Activated naive CD8-positive, alpha-beta T cell treated with anti-CD3 and anti-CD28 coated beads for 36 hours (primary cell): ENCODE measurements around the gene ANO10. TPM values are rescaled to one million over a fixed set of nuclear protein-coding genes. Genes with fewer than 3 reads are reported as not detected.
"Not testable (repeated sequence)": the region's sequence is repeated elsewhere in the genome, so short reads cannot be mapped to it uniquely, and the experiment has no call there.

Experiments used
- DNase-seq: peaks from one replicate; pipeline ENCODE4 v3.0.0; 2021
- H3K27ac Mint-ChIP-seq: one replicate; pipeline ENCODE4 v1.8.0; 2022; ENCODE audit warnings: mild to moderate bottlenecking, moderate library complexity, mixed read lengths
- H3K27me3 Mint-ChIP-seq: one replicate; pipeline ENCODE4 v1.8.0; 2022; ENCODE audit warnings: mild to moderate bottlenecking, mixed read lengths
- H3K36me3 Mint-ChIP-seq: one replicate; pipeline ENCODE4 v1.8.0; 2021; ENCODE audit warnings: mild to moderate bottlenecking, mixed read lengths
- H3K4me1 Mint-ChIP-seq: one replicate; pipeline ENCODE4 v1.8.0; 2021; ENCODE audit warnings: mixed read lengths
- H3K4me3 Mint-ChIP-seq: one replicate; pipeline ENCODE4 v1.8.0; 2022; ENCODE audit warnings: mild to moderate bottlenecking, moderate library complexity, mixed read lengths
- H3K9me3 Mint-ChIP-seq: one replicate; pipeline ENCODE4 v1.8.0; 2022; ENCODE audit warnings: mixed read lengths
- total RNA-seq, 2 experiments: library from RNA; stranded (reverse); gene quantifications; one replicate each; pipeline ENCODE4 v1.2.3, GENCODE V29; 2021

The ANO10 gene
- total RNA-seq, 2 experiments from 2014 or later, result 7.5 to 10.1 TPM

DNA sequence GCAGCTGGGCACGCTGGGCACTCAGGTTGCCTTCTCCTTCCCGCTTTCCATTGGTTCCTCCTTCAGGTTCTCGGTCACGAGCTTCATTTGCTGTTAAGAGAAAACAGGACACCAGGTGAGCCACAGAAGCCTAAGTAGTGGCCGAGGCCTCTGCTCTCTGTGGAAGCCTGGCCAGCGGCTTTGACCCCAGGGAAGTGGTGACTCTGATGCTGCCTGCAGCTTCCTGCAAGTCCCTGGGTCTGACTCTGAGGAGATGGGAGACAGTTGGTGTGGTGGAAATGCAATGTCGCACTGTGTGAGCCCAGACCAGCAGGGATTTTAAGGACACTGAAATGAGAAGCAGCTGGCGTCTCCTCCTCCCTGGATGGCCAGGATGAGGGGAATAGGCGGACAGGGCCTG, 254.9 kb downstream of the ANO10 start:
- Mint-ChIP-seq H3K27ac (no peak overlapping the region), H3K9me3 (no peaks in the 10 kb centered on the region), H3K4me1 (peaks cover 9% of the 10 kb centered on the region), H3K27me3 (no peaks in the 10 kb centered on the region), H3K36me3 (no peaks in the 10 kb centered on the region), H3K4me3 (no peak overlapping the region)
- DNase-seq, result no peak

DNA sequence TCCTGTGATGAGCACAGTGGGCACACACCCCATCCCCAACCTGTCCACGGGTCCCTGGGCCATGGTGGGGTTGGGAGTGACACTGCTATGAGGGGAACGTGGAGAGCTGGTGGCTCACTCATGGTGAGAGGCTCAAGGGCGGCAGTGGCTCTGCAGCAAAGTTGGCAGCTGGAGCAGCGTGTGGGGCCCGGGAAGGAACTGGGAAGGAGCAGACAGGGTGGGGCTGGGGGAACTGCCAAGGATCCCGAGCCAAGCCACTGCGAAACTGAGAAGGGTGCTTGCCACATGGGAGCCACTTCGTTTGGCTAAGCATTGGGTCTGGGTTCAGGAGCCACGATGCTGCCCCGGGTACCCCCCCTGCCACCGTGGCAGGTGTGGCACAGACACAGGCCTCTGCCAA, 255.3 kb downstream of the ANO10 start:
- Mint-ChIP-seq H3K27me3 (no peaks in the 10 kb centered on the region), H3K36me3 (no peaks in the 10 kb centered on the region), H3K4me1 (peaks cover 9% of the 10 kb centered on the region), H3K4me3 (no peak overlapping the region), H3K9me3 (no peaks in the 10 kb centered on the region), H3K27ac (no peak overlapping the region)
- DNase-seq, result no peak

DNA sequence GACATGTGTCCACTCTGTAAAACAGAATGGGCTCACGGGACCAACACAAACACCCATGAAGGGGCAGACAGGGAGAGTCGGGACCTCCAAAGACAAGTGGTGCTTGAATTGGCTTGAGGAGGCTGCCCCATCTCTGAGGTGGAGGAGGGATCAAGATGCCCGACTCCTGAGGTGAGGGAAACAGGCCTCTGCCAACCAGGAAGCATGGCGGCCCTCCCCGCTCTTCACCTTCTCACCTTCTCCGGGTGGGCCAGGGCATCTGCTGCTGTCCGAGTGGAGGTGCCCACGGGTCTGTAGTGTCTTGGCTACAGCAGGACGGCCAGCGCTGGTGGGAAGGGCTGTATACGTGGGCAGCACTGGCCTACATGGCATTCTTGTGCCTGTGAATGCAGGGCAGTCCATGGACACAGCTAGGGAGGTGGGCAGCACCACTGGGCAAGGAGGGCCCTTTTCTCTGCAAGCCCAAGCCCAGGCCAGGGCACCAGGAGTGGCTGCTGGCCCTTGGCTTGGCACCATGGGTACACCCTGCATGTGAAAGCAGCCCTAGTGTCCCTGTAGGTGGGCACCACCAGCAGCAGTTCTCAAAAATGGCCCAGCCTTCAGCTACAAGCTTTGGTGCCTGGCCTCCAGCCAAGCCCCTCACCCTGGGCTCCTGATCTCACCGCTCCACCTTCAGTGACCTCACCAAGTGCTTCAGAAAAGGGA, 256.1 kb downstream of the ANO10 start:
- Mint-ChIP-seq H3K36me3 (no peaks in the 10 kb centered on the region), H3K27ac (no peak overlapping the region), H3K4me1 (peaks cover 8% of the 10 kb centered on the region), H3K27me3 (no peaks in the 10 kb centered on the region), H3K4me3 (no peak overlapping the region), H3K9me3 (no peaks in the 10 kb centered on the region)
- DNase-seq, result no peak

GRCh38 chr3:43364926-43365325, 256.9 kb downstream of the ANO10 start:
- H3K36me3 Mint-ChIP-seq, result no peaks in the 10 kb centered on the region
- peaks cover 7% of the 10 kb centered on the region for H3K4me1 Mint-ChIP-seq
- no peaks in the 10 kb centered on the region for H3K9me3 Mint-ChIP-seq
- no peaks in the 10 kb centered on the region for H3K27me3 Mint-ChIP-seq
- H3K4me3 Mint-ChIP-seq, result no peak overlapping the region
- H3K27ac Mint-ChIP-seq, result no peak overlapping the region
- DNase-seq, result no peak

DNA sequence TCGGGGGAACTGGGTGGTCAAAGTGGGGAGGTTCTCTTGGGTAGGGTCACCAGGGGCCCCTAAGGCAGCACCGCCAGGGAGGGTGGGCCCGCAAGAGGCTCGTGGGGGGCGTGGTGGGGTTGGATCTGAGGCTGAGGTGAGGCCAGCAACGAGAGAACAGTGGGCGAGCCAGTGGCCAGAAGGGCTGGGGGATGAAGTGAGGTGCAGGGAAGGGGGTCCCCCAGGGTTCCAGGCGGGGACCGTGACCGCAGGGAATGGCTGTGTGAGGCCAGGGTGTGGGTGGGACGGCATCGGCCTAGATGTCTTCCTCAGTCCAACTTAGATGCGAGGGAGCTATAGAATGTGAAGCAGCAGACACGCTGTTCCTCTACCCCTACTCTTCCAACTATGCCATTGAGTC, 257.3 kb downstream of the ANO10 start:
- no peak overlapping the region for H3K4me3 Mint-ChIP-seq
- H3K4me1 Mint-ChIP-seq, result peaks cover 5% of the 10 kb centered on the region
- H3K9me3 Mint-ChIP-seq, result no peaks in the 10 kb centered on the region
- H3K27me3 Mint-ChIP-seq, result no peaks in the 10 kb centered on the region
- DNase-seq, result no peak
- no peak overlapping the region for H3K27ac Mint-ChIP-seq
- no peaks in the 10 kb centered on the region for H3K36me3 Mint-ChIP-seq

GRCh38 chr3:43363621-43364266, 258.1 kb downstream of the ANO10 start:
- Mint-ChIP-seq H3K27ac (no peak overlapping the region), H3K4me3 (no peak overlapping the region)

DNA sequence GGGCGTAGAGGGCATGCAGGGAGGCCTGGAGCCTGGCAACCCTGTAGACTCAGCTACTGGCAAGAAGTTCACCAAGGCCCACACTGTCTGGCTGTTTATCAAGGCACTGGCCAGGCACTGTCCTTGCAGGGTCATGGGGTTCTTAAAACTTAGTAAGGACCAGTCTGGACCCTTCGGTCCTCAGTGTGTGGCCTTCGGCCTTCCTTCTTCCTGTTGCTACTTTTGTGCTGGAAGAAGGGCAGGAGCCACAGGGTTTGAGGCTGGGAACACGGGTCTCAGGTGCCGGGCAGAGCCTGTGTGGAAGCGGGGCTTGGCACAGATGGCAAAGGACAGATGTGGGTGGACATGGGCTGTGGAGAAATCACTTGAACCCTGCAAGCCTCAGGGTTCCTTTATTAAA, 258.9 kb downstream of the ANO10 start:
- Mint-ChIP-seq H3K27ac (no peak overlapping the region), H3K27me3 (no peaks in the 10 kb centered on the region), H3K4me3 (no peak overlapping the region), H3K36me3 (no peaks in the 10 kb centered on the region), H3K9me3 (no peaks in the 10 kb centered on the region), H3K4me1 (peaks cover 2% of the 10 kb centered on the region)
- no peak for DNase-seq

More at GRCh38 chr3:43363621-43364266, 258.1 kb downstream of the ANO10 start:
- DNase-seq, result no peak
- Mint-ChIP-seq H3K4me1 (peaks cover 5% of the 10 kb centered on the region), H3K27me3 (no peaks in the 10 kb centered on the region), H3K9me3 (no peaks in the 10 kb centered on the region), H3K36me3 (no peaks in the 10 kb centered on the region)

DNA sequence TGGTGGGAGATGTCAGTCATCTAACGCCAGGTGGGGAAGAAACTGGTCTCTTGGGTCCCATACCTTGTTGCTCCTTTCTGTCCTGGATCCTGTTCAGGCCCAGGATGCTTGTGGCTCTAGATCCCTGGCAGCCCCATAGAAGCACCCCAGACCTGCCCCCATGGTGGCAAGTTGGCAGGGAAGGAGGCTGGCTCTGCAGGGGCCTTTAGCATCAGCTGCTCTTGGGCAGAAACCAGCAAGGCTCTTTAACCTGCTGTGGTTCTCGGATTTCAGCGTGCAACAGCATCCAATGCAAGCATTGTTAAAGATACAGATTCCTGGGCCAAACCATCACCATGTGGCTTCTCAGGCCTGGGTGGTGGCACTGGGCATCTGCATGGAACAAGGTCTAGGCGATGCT, 259.6 kb downstream of the ANO10 start:
- no peaks in the 10 kb centered on the region for H3K27me3 Mint-ChIP-seq
- H3K27ac Mint-ChIP-seq, result no peak overlapping the region
- no peaks in the 10 kb centered on the region for H3K36me3 Mint-ChIP-seq
- DNase-seq, result no peak
- peaks cover 6% of the 10 kb centered on the region for H3K9me3 Mint-ChIP-seq
- H3K4me1 Mint-ChIP-seq, result peaks cover 2% of the 10 kb centered on the region
- no peak overlapping the region for H3K4me3 Mint-ChIP-seq

DNA sequence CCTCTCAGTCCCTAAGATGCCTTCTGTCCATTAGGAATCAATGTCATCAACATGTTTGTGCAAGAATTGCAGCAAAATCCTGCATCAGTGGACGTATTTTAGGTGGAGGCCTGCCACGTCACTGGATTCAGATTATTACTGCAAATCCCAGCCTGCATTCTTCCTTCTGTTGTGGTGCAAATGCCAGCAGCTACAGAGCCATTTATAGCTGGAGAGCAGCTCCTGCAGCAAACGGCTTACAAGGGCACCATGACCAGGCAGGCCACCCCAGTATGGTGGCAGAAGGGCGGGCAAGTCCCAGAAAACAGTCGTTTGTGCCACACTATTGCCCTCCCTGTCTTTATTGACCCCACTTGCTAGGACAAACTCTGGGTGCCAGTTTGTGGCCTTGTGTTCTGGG, 260.7 kb downstream of the ANO10 start:
- H3K27ac Mint-ChIP-seq, result no peak overlapping the region
- DNase-seq, result no peak
- H3K36me3 Mint-ChIP-seq, result peaks cover 2% of the 10 kb centered on the region
- no peaks in the 10 kb centered on the region for H3K27me3 Mint-ChIP-seq
- peaks cover 14% of the 10 kb centered on the region for H3K9me3 Mint-ChIP-seq
- no peak overlapping the region for H3K4me3 Mint-ChIP-seq
- no peaks in the 10 kb centered on the region for H3K4me1 Mint-ChIP-seq

DNA sequence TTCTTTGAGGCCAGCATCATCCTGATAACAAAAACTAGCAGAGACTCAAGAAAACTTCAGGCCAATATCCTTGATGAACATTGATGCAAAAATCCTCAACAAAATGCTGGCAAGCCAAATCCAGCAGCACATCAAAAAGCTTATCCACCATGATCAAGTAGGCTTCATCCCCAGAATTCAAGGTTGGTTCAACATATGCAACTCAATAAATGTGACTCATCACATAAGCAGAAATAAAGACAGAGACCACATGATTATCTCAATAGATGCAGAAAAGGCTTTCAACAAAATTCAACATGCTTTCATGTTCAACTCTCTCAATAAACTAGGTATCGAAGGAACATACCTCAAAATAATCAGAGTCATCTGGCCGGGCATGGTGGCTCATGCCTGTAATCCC, 265.8 kb downstream of the ANO10 start:
- H3K9me3 Mint-ChIP-seq, result peaks cover 55% of the 10 kb centered on the region
- DNase-seq, H3K27me3 Mint-ChIP-seq, H3K4me1 Mint-ChIP-seq, H3K4me3 Mint-ChIP-seq, H3K27ac Mint-ChIP-seq: not testable (repeated sequence)
- H3K36me3 Mint-ChIP-seq, result peaks cover 48% of the 10 kb centered on the region

- H3K27me3 Mint-ChIP-seq, result no peaks in the 10 kb centered on the region
- no peak for DNase-seq
- H3K27ac Mint-ChIP-seq, result no peak overlapping the region
- H3K4me1 Mint-ChIP-seq, result peaks cover 7% of the 10 kb centered on the region
- H3K4me3 Mint-ChIP-seq, result no peak overlapping the region
- H3K36me3 Mint-ChIP-seq, result peaks cover 65% of the 10 kb centered on the region
- peaks cover 57% of the 10 kb centered on the region for H3K9me3 Mint-ChIP-seq
Measured at GRCh38 chr3:43353923-43354670, 267.7 kb downstream of the ANO10 start.

DNA sequence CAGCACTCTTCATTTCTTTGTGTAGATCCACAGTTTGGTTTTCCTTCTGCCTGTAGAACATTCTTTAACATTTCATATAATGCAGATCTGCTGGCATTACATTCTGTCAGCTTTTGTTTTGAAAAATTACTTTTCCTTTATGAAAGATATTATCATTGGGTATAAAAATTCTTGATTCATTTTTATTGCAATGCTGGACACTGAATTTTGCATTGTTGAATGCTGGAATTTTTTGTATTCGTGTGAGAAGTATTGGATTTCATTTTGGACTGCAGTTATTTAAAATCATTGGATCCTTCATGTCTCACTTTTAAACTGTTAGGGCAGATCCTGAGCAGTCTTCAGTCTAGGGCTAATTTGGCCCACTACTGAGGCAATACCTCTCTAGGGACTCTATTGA, 268.4 kb downstream of the ANO10 start:
- no peaks in the 10 kb centered on the region for H3K27me3 Mint-ChIP-seq
- no peak overlapping the region for H3K27ac Mint-ChIP-seq
- H3K4me1 Mint-ChIP-seq, result peaks cover 14% of the 10 kb centered on the region
- peaks cover 57% of the 10 kb centered on the region for H3K9me3 Mint-ChIP-seq
- no peak for DNase-seq
- no peak overlapping the region for H3K4me3 Mint-ChIP-seq
- peaks cover 72% of the 10 kb centered on the region for H3K36me3 Mint-ChIP-seq

- DNase-seq, result no peak
- H3K27me3 Mint-ChIP-seq, result no peaks in the 10 kb centered on the region
- H3K9me3 Mint-ChIP-seq, result peaks cover 33% of the 10 kb centered on the region
- H3K36me3 Mint-ChIP-seq, result peaks cover 89% of the 10 kb centered on the region
- no peak overlapping the region for H3K27ac Mint-ChIP-seq
- H3K4me1 Mint-ChIP-seq, result peaks cover 46% of the 10 kb centered on the region
- H3K4me3 Mint-ChIP-seq, result no peak overlapping the region
Measured at GRCh38 chr3:43349716-43350115, 272.1 kb downstream of the ANO10 start.

DNA sequence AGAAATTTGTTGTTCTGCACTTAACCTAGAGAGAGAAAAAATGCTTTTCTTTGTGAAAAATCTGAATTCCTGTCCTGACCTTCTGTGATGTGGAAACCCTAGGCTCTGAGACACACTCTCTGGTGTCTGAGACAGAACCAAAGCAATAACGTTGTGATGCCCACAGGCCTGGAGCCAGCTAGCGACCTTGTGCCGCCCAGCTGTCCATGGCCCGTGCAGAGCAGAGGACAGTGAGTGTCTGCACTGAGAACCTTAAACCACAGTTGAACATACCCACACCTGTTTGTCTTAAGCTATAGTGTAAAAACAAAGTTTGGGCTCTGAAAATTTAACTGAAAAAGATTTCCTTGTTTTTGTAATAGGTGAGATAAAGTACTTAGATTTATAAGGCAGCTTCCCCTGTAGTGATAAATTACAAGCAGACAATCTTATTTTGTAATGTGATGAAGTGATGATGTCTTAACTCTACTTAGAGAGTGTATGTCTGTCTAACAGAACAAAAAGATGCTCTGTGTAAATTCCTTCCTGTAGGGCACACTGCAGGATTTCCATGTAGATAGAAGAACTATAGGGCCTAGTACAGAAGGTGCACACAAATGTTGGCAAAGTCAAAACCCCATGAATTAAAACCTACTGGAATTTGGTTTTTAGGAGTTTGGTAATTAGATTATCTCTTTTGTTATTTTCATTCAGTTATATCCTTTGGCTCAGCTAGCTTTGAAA, 272.8 kb downstream of the ANO10 start:
- Mint-ChIP-seq H3K27me3 (no peaks in the 10 kb centered on the region), H3K4me3 (peak overlapping the region; percentile 22), H3K9me3 (peaks cover 26% of the 10 kb centered on the region), H3K36me3 (peaks cover 88% of the 10 kb centered on the region), H3K27ac (peak overlapping the region; percentile 77), H3K4me1 (peaks cover 52% of the 10 kb centered on the region)
- DNase-seq, result no peak

DNA sequence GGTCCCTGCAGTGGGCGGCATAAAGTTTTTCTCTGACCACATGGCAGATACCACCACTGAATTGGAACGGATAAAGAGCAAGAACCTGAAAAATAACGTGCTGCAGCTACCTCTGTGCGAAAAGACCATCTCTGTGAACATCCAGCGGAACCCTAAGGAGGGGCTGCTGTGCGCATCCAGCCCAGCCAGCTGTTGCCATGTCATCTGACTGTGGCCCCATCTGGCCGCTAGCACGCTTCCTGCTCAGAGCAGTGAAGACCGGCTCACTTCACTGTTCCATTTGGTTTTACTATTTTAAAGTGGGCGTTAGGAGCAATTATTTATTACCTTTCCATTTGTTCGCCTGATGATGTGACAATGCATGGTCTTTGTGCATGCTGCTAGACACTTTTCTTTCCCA, 273.5 kb downstream of the ANO10 start:
- Mint-ChIP-seq H3K9me3 (peaks cover 21% of the 10 kb centered on the region), H3K4me3 (no peak overlapping the region), H3K36me3 (peaks cover 88% of the 10 kb centered on the region), H3K4me1 (peaks cover 58% of the 10 kb centered on the region), H3K27ac (peak overlapping the region; percentile 77), H3K27me3 (no peaks in the 10 kb centered on the region)
- no peak for DNase-seq
